ENCODE data around the gene POLR1C. TPM values are rescaled to one million over a fixed set of nuclear protein-coding genes. Genes with fewer than 3 reads are reported as not detected.
"Not testable (repeated sequence)": the region's sequence is repeated elsewhere in the genome, so short reads cannot be mapped to it uniquely, and the experiment has no call there.

The POLR1C gene
- total RNA-seq, 4 donors from 2014 or later: 9.1 to 30.3 (median 17.6) TPM

GRCh38 chr6:43540507-43540906 lies 23.6 kb downstream of the POLR1C start:
- no peak overlapping the region for H3K4me3 ChIP-seq
- H3K27ac ChIP-seq (replicated peaks in 1 of 4): no peak overlapping the region
- intact Hi-C loops (cut with DNase I): no loop called here
- H3K36me3 ChIP-seq: peaks cover 13 to 94% (median 79%) of the 10 kb centered on the region in 4 donors
- H3K4me1 ChIP-seq: no peaks in the 10 kb centered on the region
- DNase-seq (ENCODE audit: extremely low spot score): no peak
- H3K9me3 ChIP-seq: no peaks in the 10 kb centered on the region
- 97% methylated on average over 5 of the region's 5 CpGs for WGBS
- H3K27me3 ChIP-seq: no peaks in the 10 kb centered on the region
- no peak for TF ChIP-seq POLR2A (IDR thresholded peaks at IDR 0.05; ENCODE audit: low read depth)
- TF ChIP-seq POLR2AphosphoS5 (IDR thresholded peaks at IDR 0.05): no peak
- no peak for TF ChIP-seq CTCF (IDR thresholded peaks at IDR 0.05)
- TF ChIP-seq EP300 (IDR thresholded peaks at IDR 0.05): no peak

GRCh38 chr6:43541774-43542471 lies 25.0 kb downstream of the POLR1C start:
- Histone ChIP-seq H3K4me3 (no peak overlapping the region), H3K4me1 (no peaks in the 10 kb centered on the region), H3K27ac (replicated peaks in 1 of 4) (no peak overlapping the region), H3K9me3 (no peaks in the 10 kb centered on the region), H3K27me3 (no peaks in the 10 kb centered on the region), H3K36me3 (peaks cover 19 to 97% (median 83%) of the 10 kb centered on the region in 4 donors)
- DNase-seq (ENCODE audit: extremely low spot score): no peak
- WGBS: 98% methylated on average over 8 of the region's 8 CpGs
- TF ChIP-seq EP300 (IDR thresholded peaks at IDR 0.05): no peak
- TF ChIP-seq POLR2A (IDR thresholded peaks at IDR 0.05; ENCODE audit: low read depth): no peak
- TF ChIP-seq CTCF (IDR thresholded peaks at IDR 0.05): no peak
- no peak for TF ChIP-seq POLR2AphosphoS5 (IDR thresholded peaks at IDR 0.05)
- intact Hi-C loops (cut with DNase I): no loop called here

GRCh38 chr6:43544461-43544860 lies 27.6 kb downstream of the POLR1C start:
- 67% methylated on average over 4 of the region's 4 CpGs for WGBS
- intact Hi-C loops (cut with DNase I): no loop called here
- TF ChIP-seq CTCF (IDR thresholded peaks at IDR 0.05) (no peak), POLR2AphosphoS5 (IDR thresholded peaks at IDR 0.05) (no peak), POLR2A (IDR thresholded peaks at IDR 0.05; ENCODE audit: low read depth) (no peak), EP300 (IDR thresholded peaks at IDR 0.05) (no peak)
- H3K9me3 ChIP-seq: no peaks in the 10 kb centered on the region
- no peak for DNase-seq (ENCODE audit: extremely low spot score)
- peaks cover 39 to 100% (median 91%) of the 10 kb centered on the region in 4 donors for H3K36me3 ChIP-seq
- no peak overlapping the region for H3K4me3 ChIP-seq
- H3K27me3 ChIP-seq: no peaks in the 10 kb centered on the region
- no peak overlapping the region for H3K27ac ChIP-seq (replicated peaks in 1 of 4)
- H3K4me1 ChIP-seq: no peaks in the 10 kb centered on the region

GRCh38 chr6:43547222-43547621 lies 30.3 kb downstream of the POLR1C start:
- intact Hi-C loops (cut with DNase I): no loop called here
- TF ChIP-seq CTCF (IDR thresholded peaks at IDR 0.05) (no peak), EP300 (IDR thresholded peaks at IDR 0.05) (no peak), POLR2A (IDR thresholded peaks at IDR 0.05; ENCODE audit: low read depth) (no peak), POLR2AphosphoS5 (IDR thresholded peaks at IDR 0.05) (no peak)
- Histone ChIP-seq H3K9me3 (no peaks in the 10 kb centered on the region), H3K36me3 (peaks cover 57 to 100% (median 96%) of the 10 kb centered on the region in 4 donors), H3K4me1 (no peaks in the 10 kb centered on the region), H3K4me3 (no peak overlapping the region), H3K27ac (replicated peaks in 1 of 4) (no peak overlapping the region), H3K27me3 (no peaks in the 10 kb centered on the region)
- DNase-seq (ENCODE audit: extremely low spot score): no peak
- 84% methylated on average over 3 of the region's 3 CpGs for whole genome bisulfite sequencing

GRCh38 chr6:43557620-43558019 lies 40.7 kb downstream of the POLR1C start:
- DNase-seq (ENCODE audit: extremely low spot score); H3K4me1 ChIP-seq; H3K9me3 ChIP-seq; H3K27me3 ChIP-seq; H3K4me3 ChIP-seq; intact Hi-C loops (cut with DNase I); H3K27ac ChIP-seq (replicated peaks in 1 of 4): not testable (repeated sequence)
- H3K36me3 ChIP-seq: peaks cover 58 to 100% (median 98%) of the 10 kb centered on the region in 4 donors
- 97% methylated on average over 7 of the region's 7 CpGs for WGBS

All from esophagus muscularis mucosa (tissue), 4 donors.